NOMO-1 (cell line): ENCODE measurements around the gene TLCD5.

Experiments
- DNase-seq, 2 experiments: peaks; one replicate each; lab custom pipeline; 2025; ENCODE audit not compliant: unreplicated experiment in 2 of 2; lab: John Stamatoyannopoulos, UW

The TLCD5 gene

GRCh38 chr11:120324932-120325810, at the start of gene TLCD5:
TSS of gene TLCD5 (plus strand) at chr11:120325299. CDS start at chr11:120327442, 2,143 bp downstream.
- DNase-seq: no peak

- no peak for DNase-seq
Observed at GRCh38 chr11:120279502-120279901, 45.6 kb upstream of the TLCD5 start.

- DNase-seq: no peak
Observed at GRCh38 chr11:120280600-120281051, 44.5 kb upstream of the TLCD5 start.

GRCh38 chr11:120281143-120281795, 43.8 kb upstream of the TLCD5 start:
- DNase-seq: no peak

GRCh38 chr11:120283124-120283523, 42.0 kb upstream of the TLCD5 start:
- no peak for DNase-seq

- no peak for DNase-seq
Observed at GRCh38 chr11:120284272-120284671, 40.8 kb upstream of the TLCD5 start.

- no peak for DNase-seq
Observed at GRCh38 chr11:120285256-120285655, 39.8 kb upstream of the TLCD5 start.

- DNase-seq: no peak
Observed at GRCh38 chr11:120288021-120288420, 37.1 kb upstream of the TLCD5 start.

GRCh38 chr11:120289426-120289825, 35.7 kb upstream of the TLCD5 start:
- DNase-seq: peak; percentile 31 to 48

GRCh38 chr11:120290956-120291355, 34.1 kb upstream of the TLCD5 start:
- no peak for DNase-seq

GRCh38 chr11:120293038-120293800, 31.9 kb upstream of the TLCD5 start:
- peak in 1 of 2 experiments; percentile 66 for DNase-seq

- no peak for DNase-seq
Observed at GRCh38 chr11:120294096-120294495, 31.0 kb upstream of the TLCD5 start.

- DNase-seq: no peak
Observed at GRCh38 chr11:120295099-120295498, 30.0 kb upstream of the TLCD5 start.

GRCh38 chr11:120296554-120296953, 28.5 kb upstream of the TLCD5 start:
- DNase-seq: no peak

GRCh38 chr11:120298461-120298860, 26.6 kb upstream of the TLCD5 start:
- DNase-seq: no peak

- DNase-seq: no peak
Observed at GRCh38 chr11:120302001-120302805, 22.9 kb upstream of the TLCD5 start.

- DNase-seq: peak; percentile 55 to 76
Observed at GRCh38 chr11:120303004-120303637, 22.0 kb upstream of the TLCD5 start.

- DNase-seq: peak in 1 of 2 experiments; percentile 26
Observed at GRCh38 chr11:120304526-120304925, 20.6 kb upstream of the TLCD5 start.

GRCh38 chr11:120305286-120305685, 19.8 kb upstream of the TLCD5 start:
- no peak for DNase-seq
